ENCODE measurements around the gene ARHGAP6. TPM values are rescaled to one million over a fixed set of nuclear protein-coding genes. Genes with fewer than 3 reads are reported as not detected.

Gene ARHGAP6
- total and polyA plus RNA-seq, 3 experiments from 2014 or later: not detected

DNA sequence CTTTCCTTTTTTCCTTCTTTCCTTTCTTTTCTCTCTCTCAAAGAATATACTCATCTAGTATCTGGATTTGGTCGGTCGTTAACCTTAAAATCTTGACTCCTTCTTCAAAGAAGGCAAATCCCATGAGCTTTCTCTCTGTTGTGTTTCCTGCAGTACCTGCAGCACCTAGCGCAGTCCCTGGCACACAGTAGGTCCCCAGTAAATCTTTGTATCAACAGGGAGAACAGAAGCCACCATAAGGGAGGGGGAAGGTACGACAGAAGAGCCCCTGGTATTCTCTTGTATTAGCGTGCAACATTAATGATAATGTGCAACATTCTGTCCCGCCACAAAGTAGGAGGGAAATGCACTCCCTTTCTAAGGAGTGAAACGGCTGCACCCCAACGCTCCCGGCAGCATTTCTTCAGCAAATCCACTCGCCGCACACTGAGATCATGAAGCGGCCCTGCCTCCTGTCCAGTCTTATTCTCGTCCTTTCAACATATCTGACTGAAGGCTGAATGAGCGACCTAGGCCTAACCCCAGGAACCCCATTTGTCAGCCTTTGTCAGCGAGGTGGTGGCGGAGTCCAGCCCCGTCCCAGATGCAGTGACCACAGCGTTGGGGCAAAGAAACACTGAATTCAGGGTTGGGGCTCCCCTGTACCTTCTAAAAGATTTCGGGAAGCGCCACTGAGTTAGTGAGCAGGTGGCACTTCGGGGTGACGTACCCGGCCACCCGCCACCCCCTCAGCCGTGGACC, 238.8 kb downstream of the ARHGAP6 start:
- no peak for DNase-seq
- H3K4me3 Mint-ChIP-seq: no peak overlapping the region
- H3K4me3 ChIP-seq (ENCODE audit: low read length): no peak overlapping the region
- peak overlapping the region; percentile 73 for H3K27ac ChIP-seq (ENCODE audit: low read depth, low read length)
- H3K27me3 Mint-ChIP-seq: peaks cover 12% of the 10 kb centered on the region in 2 donors
- no peaks in the 10 kb centered on the region for H3K9me3 ChIP-seq (ENCODE audit: low read length)
- ChIA-PET POLR2A (no interaction called here), CTCF (no interaction called here)
- no peaks in the 10 kb centered on the region for H3K36me3 Mint-ChIP-seq
- H3K4me1 ChIP-seq (ENCODE audit: insufficient read depth, low read length): no peaks in the 10 kb centered on the region
- H3K36me3 ChIP-seq (ENCODE audit: insufficient read depth, low read length): no peaks in the 10 kb centered on the region
- H3K9me3 Mint-ChIP-seq: peaks cover 0 to 5% (median 0%) of the 10 kb centered on the region in 5 donors
- H3K4me1 Mint-ChIP-seq: no peaks in the 10 kb centered on the region
- no peak overlapping the region for H3K27ac Mint-ChIP-seq
- no peaks in the 10 kb centered on the region for H3K27me3 ChIP-seq (ENCODE audit: insufficient read depth, low read length, poor library complexity, severe bottlenecking)

- H3K27me3 ChIP-seq (ENCODE audit: insufficient read depth, low read length, poor library complexity, severe bottlenecking): no peaks in the 10 kb centered on the region
- no peak overlapping the region for H3K4me3 ChIP-seq (ENCODE audit: low read length)
- no peak for DNase-seq
- ChIA-PET POLR2A (no interaction called here), CTCF (no interaction called here)
- Mint-ChIP-seq H3K9me3 (peaks cover 0 to 5% (median 0%) of the 10 kb centered on the region in 5 donors), H3K27ac (no peak overlapping the region), H3K4me1 (no peaks in the 10 kb centered on the region), H3K27me3 (peaks cover 9 to 12% of the 10 kb centered on the region in 2 donors), H3K4me3 (no peak overlapping the region), H3K36me3 (no peaks in the 10 kb centered on the region)
- H3K27ac ChIP-seq (ENCODE audit: low read depth, low read length): peak overlapping the region; percentile 73
- no peaks in the 10 kb centered on the region for H3K36me3 ChIP-seq (ENCODE audit: insufficient read depth, low read length)
- H3K4me1 ChIP-seq (ENCODE audit: insufficient read depth, low read length): no peaks in the 10 kb centered on the region
- H3K9me3 ChIP-seq (ENCODE audit: low read length): no peaks in the 10 kb centered on the region
Observed at GRCh38 chrX:11424903-11425674, 240.6 kb downstream of the ARHGAP6 start.

DNA sequence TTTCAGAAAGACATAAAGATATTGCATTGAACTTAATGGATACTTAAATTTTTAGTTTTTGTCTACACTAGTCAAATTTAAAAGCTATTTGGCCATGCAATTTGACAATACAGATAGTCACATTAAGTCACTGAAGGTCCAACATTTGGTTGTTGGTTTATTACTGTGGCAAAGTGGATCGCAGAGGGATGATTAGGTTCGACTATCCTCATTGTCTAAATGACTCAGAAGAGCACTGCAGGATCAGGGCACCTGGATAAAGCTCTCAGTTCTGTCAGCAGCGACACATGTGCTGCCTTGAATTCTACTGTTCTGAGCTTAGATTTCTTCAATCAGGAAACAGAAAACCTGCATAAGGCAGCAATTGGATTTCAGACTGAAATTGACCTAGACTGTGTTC, 241.8 kb downstream of the ARHGAP6 start:
- no peak for DNase-seq
- H3K9me3 Mint-ChIP-seq: peaks cover 0 to 5% (median under 1%) of the 10 kb centered on the region in 5 donors
- H3K4me3 Mint-ChIP-seq: no peak overlapping the region
- Histone ChIP-seq H3K27ac (ENCODE audit: low read depth, low read length) (peak overlapping the region; percentile 51), H3K27me3 (ENCODE audit: insufficient read depth, low read length, poor library complexity, severe bottlenecking) (no peaks in the 10 kb centered on the region), H3K4me3 (ENCODE audit: low read length) (no peak overlapping the region), H3K4me1 (ENCODE audit: insufficient read depth, low read length) (no peaks in the 10 kb centered on the region), H3K36me3 (ENCODE audit: insufficient read depth, low read length) (no peaks in the 10 kb centered on the region), H3K9me3 (ENCODE audit: low read length) (no peaks in the 10 kb centered on the region)
- H3K36me3 Mint-ChIP-seq: no peaks in the 10 kb centered on the region
- H3K27ac Mint-ChIP-seq: no peak overlapping the region
- ChIA-PET CTCF (no interaction called here), POLR2A (no interaction called here)
- no peaks in the 10 kb centered on the region for H3K4me1 Mint-ChIP-seq
- H3K27me3 Mint-ChIP-seq: peaks cover 9 to 12% of the 10 kb centered on the region in 2 donors

DNA sequence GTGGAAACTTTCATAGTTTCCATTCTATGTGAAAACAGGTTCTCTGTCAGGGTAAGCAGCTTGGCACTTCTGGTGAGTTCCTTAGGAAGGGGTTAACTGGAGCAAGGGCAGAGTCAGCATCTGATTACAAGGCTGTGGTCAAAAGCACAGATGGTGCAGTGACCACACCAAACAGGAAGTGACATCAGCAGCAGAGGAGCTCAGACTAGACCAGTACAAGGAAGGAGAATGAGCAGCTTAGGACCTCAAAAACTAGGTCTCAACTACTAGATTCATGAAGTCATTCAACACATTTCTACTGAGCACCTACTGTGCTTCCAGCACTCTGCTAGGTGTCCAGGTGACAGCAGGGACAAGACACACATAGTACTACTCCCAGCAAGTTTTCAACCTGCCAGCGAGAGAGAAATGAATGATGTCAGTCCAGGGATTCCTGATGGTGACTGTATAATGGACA, 242.3 kb downstream of the ARHGAP6 start:
- Histone ChIP-seq H3K27ac (ENCODE audit: low read depth, low read length) (peak overlapping the region; percentile 51), H3K36me3 (ENCODE audit: insufficient read depth, low read length) (no peaks in the 10 kb centered on the region), H3K4me1 (ENCODE audit: insufficient read depth, low read length) (no peaks in the 10 kb centered on the region), H3K9me3 (ENCODE audit: low read length) (no peaks in the 10 kb centered on the region), H3K27me3 (ENCODE audit: insufficient read depth, low read length, poor library complexity, severe bottlenecking) (no peaks in the 10 kb centered on the region), H3K4me3 (ENCODE audit: low read length) (no peak overlapping the region)
- Mint-ChIP-seq H3K27ac (peak overlapping the region in 1 of 8 donors; percentile 7), H3K27me3 (peaks cover 9 to 11% of the 10 kb centered on the region in 2 donors), H3K4me3 (no peak overlapping the region), H3K9me3 (peaks cover 0 to 5% (median 2%) of the 10 kb centered on the region in 5 donors), H3K4me1 (no peaks in the 10 kb centered on the region), H3K36me3 (no peaks in the 10 kb centered on the region)
- CTCF ChIA-PET: no interaction called here
- DNase-seq: no peak
- POLR2A ChIA-PET: no interaction called here

- POLR2A ChIA-PET: no interaction called here
- CTCF ChIA-PET: no interaction called here
- H3K4me3 Mint-ChIP-seq: no peak overlapping the region
- no peaks in the 10 kb centered on the region for H3K4me1 Mint-ChIP-seq
- H3K4me1 ChIP-seq (ENCODE audit: insufficient read depth, low read length): no peaks in the 10 kb centered on the region
- H3K9me3 Mint-ChIP-seq: peaks cover 0 to 5% (median 2%) of the 10 kb centered on the region in 5 donors
- H3K27ac Mint-ChIP-seq: no peak overlapping the region
- no peaks in the 10 kb centered on the region for H3K36me3 Mint-ChIP-seq
- H3K9me3 ChIP-seq (ENCODE audit: low read length): no peaks in the 10 kb centered on the region
- peaks cover 6 to 9% of the 10 kb centered on the region in 2 donors for H3K27me3 Mint-ChIP-seq
- H3K36me3 ChIP-seq (ENCODE audit: insufficient read depth, low read length): no peaks in the 10 kb centered on the region
- no peaks in the 10 kb centered on the region for H3K27me3 ChIP-seq (ENCODE audit: insufficient read depth, low read length, poor library complexity, severe bottlenecking)
- no peak overlapping the region for H3K27ac ChIP-seq (ENCODE audit: low read depth, low read length)
- DNase-seq: no peak
- no peak overlapping the region for H3K4me3 ChIP-seq (ENCODE audit: low read length)
Observed at GRCh38 chrX:11422525-11422857, 243.2 kb downstream of the ARHGAP6 start.

GRCh38 chrX:11421805-11422524, 243.8 kb downstream of the ARHGAP6 start:
- Mint-ChIP-seq H3K9me3 (peaks cover 0 to 3% (median 2%) of the 10 kb centered on the region in 5 donors), H3K27ac (no peak overlapping the region), H3K27me3 (peaks cover 6 to 8% of the 10 kb centered on the region in 2 donors), H3K4me1 (no peaks in the 10 kb centered on the region), H3K4me3 (no peak overlapping the region), H3K36me3 (no peaks in the 10 kb centered on the region)
- ChIA-PET POLR2A (no interaction called here), CTCF (no interaction called here)
- no peaks in the 10 kb centered on the region for H3K9me3 ChIP-seq (ENCODE audit: low read length)
- DNase-seq: no peak
- no peak overlapping the region for H3K4me3 ChIP-seq (ENCODE audit: low read length)
- H3K4me1 ChIP-seq (ENCODE audit: insufficient read depth, low read length): no peaks in the 10 kb centered on the region
- H3K27ac ChIP-seq (ENCODE audit: low read depth, low read length): no peak overlapping the region
- H3K36me3 ChIP-seq (ENCODE audit: insufficient read depth, low read length): no peaks in the 10 kb centered on the region
- no peaks in the 10 kb centered on the region for H3K27me3 ChIP-seq (ENCODE audit: insufficient read depth, low read length, poor library complexity, severe bottlenecking)

DNA sequence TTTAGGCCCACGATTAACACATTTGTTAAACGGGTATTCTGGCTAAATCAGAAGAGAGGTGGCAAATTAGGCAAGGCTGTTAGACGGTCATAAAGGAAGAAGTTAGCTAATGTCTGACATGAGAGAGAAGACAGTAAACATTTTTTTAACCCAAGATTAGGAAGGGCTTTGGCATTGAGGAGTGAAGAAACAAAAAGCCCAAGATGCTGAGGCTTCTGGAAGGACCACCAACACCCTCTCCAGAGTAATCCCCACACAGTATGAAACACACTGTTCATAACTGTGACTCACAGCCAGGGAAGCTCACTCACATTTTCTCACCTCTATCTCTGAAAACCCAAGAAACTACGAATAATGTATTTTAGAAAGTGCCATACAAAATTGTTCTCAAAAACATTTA, 244.9 kb downstream of the ARHGAP6 start:
- Mint-ChIP-seq H3K27me3 (peaks cover 3 to 5% of the 10 kb centered on the region in 2 donors), H3K9me3 (peaks cover 0 to 2% (median 0%) of the 10 kb centered on the region in 5 donors), H3K36me3 (no peaks in the 10 kb centered on the region), H3K27ac (no peak overlapping the region), H3K4me3 (no peak overlapping the region), H3K4me1 (no peaks in the 10 kb centered on the region)
- Histone ChIP-seq H3K27me3 (ENCODE audit: insufficient read depth, low read length, poor library complexity, severe bottlenecking) (no peaks in the 10 kb centered on the region), H3K4me1 (ENCODE audit: insufficient read depth, low read length) (no peaks in the 10 kb centered on the region), H3K27ac (ENCODE audit: low read depth, low read length) (no peak overlapping the region), H3K36me3 (ENCODE audit: insufficient read depth, low read length) (no peaks in the 10 kb centered on the region), H3K9me3 (ENCODE audit: low read length) (no peaks in the 10 kb centered on the region), H3K4me3 (ENCODE audit: low read length) (no peak overlapping the region)
- ChIA-PET POLR2A (no interaction called here), CTCF (no interaction called here)
- no peak for DNase-seq

DNA sequence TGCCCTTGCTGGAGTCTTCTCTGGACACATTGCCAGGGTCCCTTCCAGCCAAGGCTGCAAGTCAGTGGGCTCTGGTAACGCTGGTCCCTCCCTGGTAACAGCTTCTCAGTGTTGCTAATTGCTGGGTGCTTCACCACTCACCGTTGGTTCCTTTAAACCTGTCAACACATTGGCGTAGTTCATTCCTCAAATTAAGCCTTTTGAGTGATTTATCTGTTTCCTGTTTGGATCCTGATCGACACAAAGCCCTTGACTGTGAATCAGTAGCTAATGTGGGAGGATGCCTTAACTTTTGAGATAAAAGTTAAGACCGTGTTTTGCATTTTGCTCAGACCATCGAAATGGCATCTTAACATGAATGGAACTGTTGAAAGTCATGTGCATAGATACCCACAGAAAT, 246.6 kb downstream of the ARHGAP6 start:
- Histone ChIP-seq H3K4me3 (ENCODE audit: low read length) (no peak overlapping the region), H3K36me3 (ENCODE audit: insufficient read depth, low read length) (no peaks in the 10 kb centered on the region), H3K9me3 (ENCODE audit: low read length) (no peaks in the 10 kb centered on the region), H3K27me3 (ENCODE audit: insufficient read depth, low read length, poor library complexity, severe bottlenecking) (no peaks in the 10 kb centered on the region), H3K4me1 (ENCODE audit: insufficient read depth, low read length) (no peaks in the 10 kb centered on the region), H3K27ac (ENCODE audit: low read depth, low read length) (no peak overlapping the region)
- Mint-ChIP-seq H3K27ac (no peak overlapping the region), H3K9me3 (peaks cover 0 to 3% (median 0%) of the 10 kb centered on the region in 5 donors), H3K36me3 (no peaks in the 10 kb centered on the region), H3K27me3 (no peaks in the 10 kb centered on the region), H3K4me1 (no peaks in the 10 kb centered on the region), H3K4me3 (no peak overlapping the region)
- POLR2A ChIA-PET: no interaction called here
- CTCF ChIA-PET: no interaction called here
- DNase-seq: no peak

Data from CD8-positive, alpha-beta memory T cell (primary cell).